Heart left ventricle (tissue), 16 donors: ENCODE results near the gene BLVRB. TPM values are rescaled to one million over a fixed set of nuclear protein-coding genes. Genes with fewer than 3 reads are reported as not detected.
"Not testable (repeated sequence)": the region's sequence is repeated elsewhere in the genome, so short reads cannot be mapped to it uniquely, and the experiment has no call there.

ENCODE experiments used
- ATAC-seq, 4 donors: fragments of 200-7000 bp; cut with Tn5 transposase; one replicate each; pipeline ENCODE4 v1.9.1; 2020 to 2022; ENCODE audit warnings: moderate library complexity in 4 of 4, mild to moderate bottlenecking in 3 of 4, moderate number of reproducible peaks in 1 of 4
- DNase-seq, 5 donors: peaks; one replicate each; pipeline ENCODE4 v3.0.0-alpha.2; 2020
- H3K27ac ChIP-seq, 12 donors: fragments of 200-600 bp; sonication (generic) in 4 of 12; one replicate each; pipeline versions ENCODE4 v1.5.0 to v1.8.0; 2016 to 2022; ENCODE audit warnings: mild to moderate bottlenecking in 2 of 12
- H3K27me3 ChIP-seq, 9 donors: fragments of 200-600 bp; sonication (generic) in 2 of 9; one replicate each; pipeline versions ENCODE4 v1.5.1 to v1.8.0; 2016 to 2022; ENCODE audit warnings: mild to moderate bottlenecking in 3 of 9
- H3K36me3 ChIP-seq, 9 donors: fragments of 200-600 bp; sonication (generic) in 2 of 9; one replicate each; pipeline versions ENCODE4 v1.5.0 to v1.8.0; 2018 to 2022; ENCODE audit warnings: mild to moderate bottlenecking in 2 of 9
- H3K4me1 ChIP-seq, 12 donors: fragments of 200-600 bp; sonication (generic) in 4 of 12; one replicate each; pipeline versions ENCODE4 v1.5.0 to v1.8.0; 2016 to 2022; ENCODE audit warnings: mild to moderate bottlenecking in 3 of 12
- H3K4me3 ChIP-seq, 12 donors: fragments of 200-600 bp; sonication (generic) in 4 of 12; one replicate each; pipeline versions ENCODE4 v1.5.0 to v1.8.0; 2017 to 2022; ENCODE audit warnings: mild to moderate bottlenecking in 9 of 12, moderate library complexity in 4 of 12
- H3K9me3 ChIP-seq, 12 donors: fragments of 200-600 bp; sonication (generic) in 4 of 12; one replicate each; pipeline versions ENCODE4 v1.5.0 to v1.8.0; 2016 to 2022; ENCODE audit warnings: mild to moderate bottlenecking in 1 of 12
- CTCF ChIP-seq, 12 donors: fragments of 200-600 bp; sonication (generic) in 4 of 12; IDR thresholded peaks; one replicate each; pipeline versions ENCODE4 v1.5.0 to v1.8.0; 2018 to 2022; ENCODE audit warnings: antibody characterized with exemption in 12 of 12, mild to moderate bottlenecking in 5 of 12
- POLR2A ChIP-seq, 2 donors: fragments of 450-650 bp; IDR thresholded peaks; one replicate each; pipeline ENCODE4 v1.6.1; 2017; ENCODE audit warnings: antibody characterized with exemption in 2 of 2, mild to moderate bottlenecking in 2 of 2, moderate library complexity in 2 of 2
- WGBS, 4 donors: extraction: QIAGEN DNeasy Blood & Tissue Kit in 2 of 4; methylation state at CpG; one replicate each; pipeline versions ENCODE4 v1.1.5 to v1.1.7; 2013 to 2018; 5-methylcytosine and 5-hydroxymethylcytosine counted together
- intact Hi-C, 10 donors: fragments of 100-400 bp; cut with DNase I; formaldehyde crosslinking; loops; one replicate each; pipeline versions ENCODE4 v1.11.1 to v1.14.2; 2022
- polyA plus RNA-seq, 2 donors: library from polyadenylated mRNA; stranded (reverse); fragments of 200-250 nt; gene quantifications; one replicate each; pipeline ENCODE4 v1.2.3, GENCODE V29; 2013
- total RNA-seq, 9 donors: library from RNA; depleted of rRNA in 2 of 9; stranded (reverse); fragments of >200 nt in 2 of 9; fragmentation: NEBNext Ultra II Directional in 3 of 9; extraction: Animal tissue kit (Norgen Biotek cat#: 25700) in 3 of 9; gene quantifications; one replicate each; pipeline versions ENCODE4 v1.1.0 to v1.2.4, GENCODE V29; 2016 to 2023
- donor health status: ischemic (EF 13 %, LVEDD 7.1; RV severe dilation, severe dysfunction).
- donor health status: healthy with polysubstance abuse.
- donor health status: DM: no; HTN: yes; CAD: no.
- donor health status: DM: no; HTN: no; CAD: no.
- donor health status: ischemic (EF 25% LVEDD 6.9; RV normal size, moderate dysfunction).
- donor health status: ischemic (EF 25% LVEDD 5.7; RV mildly dilated, moderate dysfunction).
- donor health status: healthy.
- donor health status: DM: yes; HTN: yes; CAD: no.
- donor health status: ischemic (EF 35%, LVEDD 5.7; RV mildly dilated, moderate dysfunction).
- donor health status: nonischemic (EF 11% LVEDD 7.7; RV severe dilation, severe dysfunction).
- donor health status: DM: yes; HTN: yes; CAD: no.
- donor health status: PGD.
- donor health status: ischemic (EF 29% LVEDD 5.4; RV normal size, mild dysfunction).
- donor health status: nonischemic (EF 23%, LVEDD 6.1; RV moderate dilation, normal function).

The BLVRB gene
- total and polyA plus RNA-seq, 11 donors: 76.3 to 330 (median 111) TPM

- TF ChIP-seq CTCF (IDR thresholded peaks at IDR 0.05) (no peak), POLR2A (IDR thresholded peaks at IDR 0.05) (no peak)
- DNase-seq (no peak), ATAC-seq (no peak)
- H3K9me3 ChIP-seq: no peaks in the 10 kb centered on the region
- no peak overlapping the region for H3K27ac ChIP-seq
- intact Hi-C loops: no loop called here
- H3K27me3 ChIP-seq: peaks cover 0 to 11% (median 0%) of the 10 kb centered on the region in 9 donors
- no peak overlapping the region for H3K4me3 ChIP-seq
- no peaks in the 10 kb centered on the region for H3K4me1 ChIP-seq
- WGBS, 4 donors: 55 to 76% (median 67%) methylated on average over 21 to 25 of the region's 25 CpGs
- peaks cover 0 to 3% (median 0%) of the 10 kb centered on the region in 9 donors for H3K36me3 ChIP-seq
Measured at GRCh38 chr19:40489882-40490230, 24.3 kb upstream of the BLVRB start.

GRCh38 chr19:40486017-40486416, 20.5 kb upstream of the BLVRB start:
- 87 to 90% (median 88%) methylated on average over 3 of the region's 3 CpGs for WGBS, 4 donors
- TF ChIP-seq CTCF (IDR thresholded peaks at IDR 0.05): no peak
- no peak for TF ChIP-seq POLR2A (IDR thresholded peaks at IDR 0.05)
- no peaks in the 10 kb centered on the region for H3K9me3 ChIP-seq
- ATAC-seq (no peak), DNase-seq (no peak)
- peaks cover 0 to 13% (median 0%) of the 10 kb centered on the region in 9 donors for H3K27me3 ChIP-seq
- no peak overlapping the region for H3K27ac ChIP-seq
- intact Hi-C loops: no loop called here
- H3K4me1 ChIP-seq: no peaks in the 10 kb centered on the region
- no peak overlapping the region for H3K4me3 ChIP-seq
- no peaks in the 10 kb centered on the region for H3K36me3 ChIP-seq

- intact Hi-C loops: loop anchor here in 1 of 10 donors (5.0 kb wide), 1 partner anchor 36 kb away; no protein-coding TSS in a partner anchor
- not testable (repeated sequence) for ATAC-seq
Measured at GRCh38 chr19:40475878-40476644, 10.5 kb upstream of the BLVRB start.

GRCh38 chr19:40474737-40475136, 9.2 kb upstream of the BLVRB start:
- no peaks in the 10 kb centered on the region for H3K36me3 ChIP-seq
- DNase-seq: no peak
- 88 to 93% (median 89%) methylated on average over 4 of the region's 4 CpGs for WGBS, 4 donors
- H3K27ac ChIP-seq: no peak overlapping the region
- TF ChIP-seq POLR2A (IDR thresholded peaks at IDR 0.05) (no peak), CTCF (IDR thresholded peaks at IDR 0.05) (no peak)
- no peaks in the 10 kb centered on the region for H3K4me1 ChIP-seq
- H3K9me3 ChIP-seq: no peaks in the 10 kb centered on the region
- ATAC-seq: no peak
- no peaks in the 10 kb centered on the region for H3K27me3 ChIP-seq
- intact Hi-C loops: loop anchor here in 1 of 10 donors (5.0 kb wide), 1 partner anchor 38 kb away; no protein-coding TSS in a partner anchor
- no peak overlapping the region for H3K4me3 ChIP-seq

More at GRCh38 chr19:40475878-40476644, 10.5 kb upstream of the BLVRB start:
- H3K27ac ChIP-seq, DNase-seq, H3K4me1 ChIP-seq, H3K9me3 ChIP-seq, H3K27me3 ChIP-seq, H3K36me3 ChIP-seq, H3K4me3 ChIP-seq: not testable (repeated sequence)
- 83 to 89% (median 87%) methylated on average over 15 of the region's 15 CpGs for WGBS, 4 donors
